Stimulated activated CD8-positive, alpha-beta memory T cell treated with anti-CD3 and anti-CD28 coated beads, Interleukin-15, amount 100 ng/mL, for 1 hour (primary cell): ENCODE measurements around the gene ABL1.

Source experiments
- DNase-seq: peaks from one replicate; pipeline ENCODE4 v3.0.0-alpha.2; 2020; ENCODE audit warnings: low read depth

ABL1 gene

GRCh38 chr9:130849356-130849755 lies 14.3 kb downstream of the ABL1 start:
- no peak for DNase-seq

- no peak for DNase-seq
Measured at GRCh38 chr9:130852801-130853200, 17.7 kb downstream of the ABL1 start.

GRCh38 chr9:130854092-130854491 lies 19.0 kb downstream of the ABL1 start:
- no peak for DNase-seq

- DNase-seq: no peak
Measured at GRCh38 chr9:130854835-130855234, 19.8 kb downstream of the ABL1 start.

GRCh38 chr9:130856474-130856873 lies 21.4 kb downstream of the ABL1 start:
- DNase-seq: no peak

- DNase-seq: no peak
Measured at GRCh38 chr9:130857864-130858738, 23.0 kb downstream of the ABL1 start.

GRCh38 chr9:130858739-130859705 lies 24.0 kb downstream of the ABL1 start:
- no peak for DNase-seq

GRCh38 chr9:130860458-130861316 lies 25.6 kb downstream of the ABL1 start:
- no peak for DNase-seq

GRCh38 chr9:130861372-130862180 lies 26.5 kb downstream of the ABL1 start:
- no peak for DNase-seq

- DNase-seq: no peak
Measured at GRCh38 chr9:130862217-130862616, 27.2 kb downstream of the ABL1 start.

GRCh38 chr9:130862747-130863146 lies 27.7 kb downstream of the ABL1 start:
- DNase-seq: no peak

- DNase-seq: no peak
Measured at GRCh38 chr9:130864541-130864940, 29.5 kb downstream of the ABL1 start.

- no peak for DNase-seq
Measured at GRCh38 chr9:130865921-130866320, 30.9 kb downstream of the ABL1 start.

- peak; percentile 10 for DNase-seq
Measured at GRCh38 chr9:130866474-130866965, 31.5 kb downstream of the ABL1 start.

- DNase-seq: no peak
Measured at GRCh38 chr9:130867556-130867955, 32.5 kb downstream of the ABL1 start.

GRCh38 chr9:130868230-130868629 lies 33.2 kb downstream of the ABL1 start:
- no peak for DNase-seq

GRCh38 chr9:130869250-130869649 lies 34.2 kb downstream of the ABL1 start:
- DNase-seq: no peak

- no peak for DNase-seq
Measured at GRCh38 chr9:130870491-130871381, 35.7 kb downstream of the ABL1 start.

GRCh38 chr9:130871395-130872062 lies 36.5 kb downstream of the ABL1 start:
- DNase-seq: no peak
